Activated CD4-positive, alpha-beta T cell treated with anti-CD3 and anti-CD28 coated beads for 24 hours (primary cell): ENCODE results near the gene MRC2.

Source experiments
- DNase-seq, 2 donors: peaks; one replicate each; pipeline ENCODE4 v3.0.0-alpha.2; 2020; ENCODE audit warnings: low read depth in 2 of 2

The MRC2 gene

DNA sequence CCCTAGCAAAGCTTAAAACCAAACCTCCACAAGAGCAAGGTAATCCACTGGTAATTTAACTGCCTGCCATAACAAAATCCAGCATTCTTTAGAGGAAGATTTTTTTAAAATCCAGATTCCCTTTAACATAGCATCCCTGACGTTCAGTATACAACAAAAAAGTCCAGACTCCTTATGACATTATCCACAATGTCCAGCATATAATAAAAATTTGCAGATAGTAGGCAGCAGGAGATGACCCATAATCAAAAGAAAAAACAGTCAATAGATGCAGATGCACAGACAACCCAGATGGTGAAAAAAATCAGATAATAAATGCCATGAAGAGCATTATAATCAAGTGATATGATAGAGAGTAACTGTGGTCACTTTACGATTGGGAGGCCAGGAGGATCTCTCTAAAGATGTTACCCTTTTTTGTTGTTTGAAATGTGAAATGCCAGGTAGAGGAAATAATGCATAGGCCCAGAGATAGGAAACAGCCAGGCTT lies 33.2 kb downstream of the MRC2 start:
- DNase-seq: no peak

DNA sequence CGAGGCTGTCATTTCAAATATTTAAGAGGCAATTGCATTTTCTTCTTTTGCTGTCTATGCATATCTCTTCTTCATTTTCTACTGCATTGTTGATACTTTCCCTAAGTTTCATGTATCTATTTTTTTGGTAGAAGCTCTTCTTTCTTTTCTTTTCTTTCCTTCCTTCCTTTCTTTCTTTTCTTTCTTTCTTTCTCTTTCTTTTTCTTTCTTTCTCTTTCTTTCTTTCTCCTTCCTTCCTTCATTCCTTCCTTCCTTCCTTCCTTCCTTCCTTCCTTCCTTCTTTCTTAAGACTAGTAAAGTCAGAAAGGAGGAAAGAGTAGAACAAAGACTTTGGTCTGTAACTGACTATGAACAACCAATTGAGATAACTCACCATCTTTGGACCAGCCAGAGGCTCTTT lies 33.9 kb downstream of the MRC2 start:
- no peak for DNase-seq

DNA sequence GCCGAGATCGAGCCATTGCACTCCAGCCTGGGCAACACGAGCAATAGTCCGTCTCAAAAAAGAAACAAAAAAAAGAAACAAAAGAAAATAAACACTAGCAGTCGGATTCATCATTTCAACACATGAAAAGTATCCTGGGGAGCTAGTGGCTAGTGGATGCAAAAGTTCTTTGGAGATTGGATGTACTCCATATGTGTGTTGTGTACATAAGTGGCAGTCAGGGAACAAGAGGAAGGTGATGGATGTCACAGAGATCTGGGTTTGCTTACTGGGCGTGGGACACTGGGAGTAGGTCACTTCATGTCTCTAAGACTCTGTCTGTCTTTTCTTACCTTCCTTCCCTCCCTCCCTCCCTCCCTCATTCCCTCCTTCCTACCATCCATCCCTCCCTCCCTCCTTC lies 35.4 kb downstream of the MRC2 start:
- DNase-seq: no peak

DNA sequence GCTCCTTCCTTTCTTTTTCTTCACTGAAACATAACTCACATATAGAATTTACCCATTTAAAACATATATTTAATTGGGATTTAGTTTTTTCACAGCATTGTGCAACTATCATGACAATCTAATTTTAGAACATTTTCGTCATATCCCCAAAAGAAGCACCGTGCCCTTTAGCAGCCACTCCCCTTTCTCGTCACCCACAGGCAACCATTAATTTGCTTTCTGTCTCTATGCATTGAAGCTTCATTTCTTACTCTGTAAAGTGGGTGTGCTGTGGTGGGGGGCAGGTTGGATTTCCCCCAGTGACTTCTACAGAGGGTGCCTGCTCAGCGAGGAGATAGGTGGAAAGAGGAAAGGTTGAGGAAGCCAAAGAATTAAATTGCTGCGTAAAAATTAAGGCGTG lies 35.8 kb downstream of the MRC2 start:
- DNase-seq: no peak

DNA sequence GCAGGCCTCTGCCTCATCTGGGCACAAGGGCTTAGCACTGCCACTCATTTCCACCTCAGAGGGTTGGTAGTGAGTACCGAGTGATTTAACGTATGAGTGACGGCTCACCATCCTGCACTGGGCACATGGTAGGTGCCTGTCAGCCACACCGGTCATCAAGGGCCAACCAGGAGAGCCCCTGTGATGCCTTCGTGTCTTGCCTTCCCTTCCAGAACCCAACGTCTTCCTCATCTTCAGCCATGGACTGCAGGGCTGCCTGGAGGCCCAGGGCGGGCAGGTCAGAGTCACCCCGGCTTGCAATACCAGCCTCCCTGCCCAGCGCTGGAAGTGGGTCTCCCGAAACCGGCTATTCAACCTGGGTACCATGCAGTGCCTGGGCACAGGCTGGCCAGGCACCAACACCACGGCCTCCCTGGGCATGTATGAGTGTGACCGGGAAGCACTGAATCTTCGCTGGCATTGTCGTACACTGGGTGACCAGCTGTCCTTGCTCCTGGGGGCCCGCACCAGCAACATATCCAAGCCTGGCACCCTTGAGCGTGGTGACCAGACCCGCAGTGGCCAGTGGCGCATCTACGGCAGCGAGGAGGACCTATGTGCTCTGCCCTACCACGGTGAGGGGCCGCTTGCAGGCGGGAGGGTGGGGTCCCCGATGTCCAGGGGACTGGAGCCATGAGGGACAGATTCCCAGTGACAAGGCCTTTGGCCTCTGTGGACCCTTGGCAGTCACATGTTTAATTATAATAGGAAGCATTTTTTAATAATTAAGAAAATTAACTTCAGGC lies 37.1 kb downstream of the MRC2 start:
- DNase-seq: no peak

DNA sequence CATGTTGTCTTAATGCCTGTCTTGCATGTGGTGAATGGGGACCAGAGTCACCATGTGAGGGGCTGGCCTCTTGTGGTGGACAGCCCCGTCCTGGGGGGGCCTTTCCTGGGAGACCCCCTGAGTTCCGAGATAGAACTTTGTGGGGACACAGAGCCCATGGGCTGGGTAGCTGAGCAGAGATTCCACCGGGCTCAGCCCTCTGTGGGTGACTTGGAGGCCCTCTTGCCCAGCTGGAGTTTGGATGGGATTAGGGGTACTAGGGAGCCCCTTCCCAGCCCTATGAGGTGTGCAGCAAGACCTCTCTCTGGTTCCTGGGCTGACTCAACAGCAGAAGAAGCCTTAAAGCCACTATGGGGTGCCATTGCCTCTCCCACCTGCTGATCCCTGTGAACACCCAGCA lies 38.1 kb downstream of the MRC2 start:
- DNase-seq: no peak

DNA sequence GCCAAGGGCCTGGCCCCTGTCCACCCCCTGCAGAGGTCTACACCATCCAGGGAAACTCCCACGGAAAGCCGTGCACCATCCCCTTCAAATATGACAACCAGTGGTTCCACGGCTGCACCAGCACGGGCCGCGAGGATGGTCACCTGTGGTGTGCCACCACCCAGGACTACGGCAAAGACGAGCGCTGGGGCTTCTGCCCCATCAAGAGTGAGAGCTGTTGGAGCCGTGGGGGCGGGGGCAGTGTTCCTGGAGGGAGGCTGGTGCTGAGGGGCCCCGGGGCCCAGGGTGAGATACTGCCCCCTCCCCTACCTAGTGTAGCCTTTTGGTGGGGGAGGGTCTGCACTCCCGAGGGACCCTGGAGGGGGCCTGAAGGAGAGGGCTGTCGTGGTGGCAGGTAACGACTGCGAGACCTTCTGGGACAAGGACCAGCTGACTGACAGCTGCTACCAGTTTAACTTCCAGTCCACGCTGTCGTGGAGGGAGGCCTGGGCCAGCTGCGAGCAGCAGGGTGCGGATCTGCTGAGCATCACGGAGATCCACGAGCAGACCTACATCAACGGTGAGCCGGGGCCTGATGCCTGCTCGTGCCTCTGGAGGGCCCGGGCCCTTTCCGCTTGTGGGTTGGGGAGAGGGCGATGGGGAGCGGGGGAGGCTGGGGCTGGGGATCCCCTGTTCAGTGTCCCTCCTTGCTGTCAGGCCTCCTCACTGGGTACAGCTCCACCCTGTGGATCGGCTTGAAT lies 38.8 kb downstream of the MRC2 start:
- DNase-seq: no peak

DNA sequence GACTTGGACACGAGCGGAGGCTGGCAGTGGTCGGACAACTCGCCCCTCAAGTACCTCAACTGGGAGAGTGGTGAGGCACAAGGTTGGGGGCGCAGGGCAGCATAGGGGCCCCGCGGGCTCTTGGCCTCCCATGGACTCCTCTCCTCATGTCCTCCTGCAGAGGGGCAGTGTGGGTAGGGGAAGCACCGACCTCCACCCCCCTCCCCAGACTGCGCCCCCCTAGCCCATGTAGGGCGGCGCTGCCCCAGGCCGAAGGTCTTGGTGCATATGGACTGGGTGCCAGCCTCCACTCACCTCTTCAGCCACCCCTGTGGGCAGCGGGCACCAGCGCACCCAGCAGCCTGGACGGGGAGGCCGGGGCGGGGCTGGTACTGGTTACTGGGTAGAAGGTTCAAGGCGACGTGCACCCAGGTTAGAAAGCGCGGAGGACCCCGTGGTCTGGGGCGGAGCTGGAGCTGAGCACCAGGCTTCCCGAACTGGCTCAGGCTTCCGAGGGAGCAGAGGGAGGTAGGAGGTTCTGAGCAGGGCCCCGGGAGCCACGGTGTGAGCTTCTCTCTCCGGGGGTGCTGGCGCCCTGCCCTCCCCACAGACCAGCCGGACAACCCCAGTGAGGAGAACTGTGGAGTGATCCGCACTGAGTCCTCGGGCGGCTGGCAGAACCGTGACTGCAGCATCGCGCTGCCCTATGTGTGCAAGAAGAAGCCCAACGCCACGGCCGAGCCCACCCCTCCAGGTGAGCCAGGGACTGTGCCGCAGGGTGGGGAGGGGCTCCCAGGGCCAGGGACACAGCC lies 39.5 kb downstream of the MRC2 start:
- no peak for DNase-seq

DNA sequence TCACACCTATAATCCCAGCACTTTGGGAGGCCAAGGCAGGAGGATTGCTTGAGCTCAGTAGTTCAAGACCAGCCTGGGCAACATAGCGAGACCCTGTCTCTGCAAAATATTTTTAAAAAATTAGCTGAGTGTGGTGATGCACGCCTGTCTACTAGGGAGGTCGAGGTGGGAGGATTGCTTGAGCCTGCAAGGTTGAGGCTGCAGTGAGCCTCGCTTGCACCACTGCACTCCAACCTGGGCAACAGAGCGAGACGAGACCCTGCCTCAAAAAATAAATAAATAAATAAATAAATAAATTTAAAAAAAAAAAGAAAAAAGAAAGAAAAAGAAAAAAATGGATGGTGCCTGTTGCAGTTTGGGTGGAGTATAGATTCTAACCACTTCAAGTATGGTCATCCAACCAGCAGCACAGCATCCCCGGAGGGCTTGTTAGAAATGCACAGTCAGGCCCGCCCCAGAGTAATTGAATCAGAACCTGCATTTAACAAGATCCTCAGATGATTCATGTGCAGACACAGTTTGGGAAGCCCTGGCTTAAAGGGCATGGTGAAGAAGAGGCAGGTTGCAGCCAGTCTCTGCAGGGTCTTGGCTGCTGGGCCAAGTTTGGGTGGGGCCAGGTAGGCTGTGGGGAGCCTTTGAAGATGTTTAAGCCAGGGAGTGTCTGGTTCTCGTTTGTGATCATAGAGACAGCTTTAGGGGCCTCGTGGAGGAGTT lies 40.8 kb downstream of the MRC2 start:
- DNase-seq: no peak

DNA sequence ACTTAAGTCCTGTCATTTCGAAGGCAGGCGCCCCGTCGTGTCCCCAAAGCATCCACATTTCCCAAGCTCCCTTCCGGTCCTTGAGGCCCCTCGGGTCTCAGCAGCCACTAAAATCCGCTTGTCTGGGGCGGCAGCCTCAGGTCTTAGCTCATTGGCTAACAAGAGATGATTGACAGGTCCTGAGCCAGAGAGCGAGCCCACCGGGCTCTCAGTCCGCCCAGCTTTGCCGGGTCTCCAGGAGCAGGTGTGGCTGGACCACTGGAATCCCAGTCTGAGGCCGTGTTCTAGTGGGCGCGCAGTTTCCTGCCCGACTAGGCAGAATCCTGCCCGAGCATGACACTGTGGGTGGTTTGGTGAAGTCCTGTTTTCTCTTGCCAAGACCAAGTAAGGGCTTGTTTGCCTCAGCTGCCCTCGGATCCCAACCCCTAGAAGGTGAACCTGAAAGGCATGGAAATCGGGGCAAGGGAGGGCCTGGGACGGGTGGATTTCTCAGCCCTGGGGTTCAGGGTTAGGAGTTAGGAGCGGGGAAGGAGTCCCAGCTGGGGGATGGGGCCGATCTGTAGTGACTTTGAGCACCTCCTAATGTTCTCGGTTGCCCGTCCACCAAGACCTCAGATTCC lies 42.8 kb downstream of the MRC2 start:
- no peak for DNase-seq

DNA sequence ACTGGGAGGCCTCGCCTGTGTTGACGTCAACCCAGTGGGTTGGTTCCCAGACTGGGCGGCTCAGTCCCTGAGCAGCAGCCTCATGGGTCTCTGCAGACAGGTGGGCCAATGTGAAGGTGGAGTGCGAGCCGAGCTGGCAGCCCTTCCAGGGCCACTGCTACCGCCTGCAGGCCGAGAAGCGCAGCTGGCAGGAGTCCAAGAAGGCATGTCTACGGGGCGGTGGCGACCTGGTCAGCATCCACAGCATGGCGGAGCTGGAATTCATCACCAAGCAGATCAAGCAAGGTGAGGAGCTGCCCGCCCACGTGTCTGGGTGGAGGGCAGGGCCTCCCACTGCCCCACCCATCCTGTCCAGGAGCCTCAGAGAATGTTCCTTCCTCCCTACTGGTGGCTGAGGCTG lies 44.1 kb downstream of the MRC2 start:
- no peak for DNase-seq

DNA sequence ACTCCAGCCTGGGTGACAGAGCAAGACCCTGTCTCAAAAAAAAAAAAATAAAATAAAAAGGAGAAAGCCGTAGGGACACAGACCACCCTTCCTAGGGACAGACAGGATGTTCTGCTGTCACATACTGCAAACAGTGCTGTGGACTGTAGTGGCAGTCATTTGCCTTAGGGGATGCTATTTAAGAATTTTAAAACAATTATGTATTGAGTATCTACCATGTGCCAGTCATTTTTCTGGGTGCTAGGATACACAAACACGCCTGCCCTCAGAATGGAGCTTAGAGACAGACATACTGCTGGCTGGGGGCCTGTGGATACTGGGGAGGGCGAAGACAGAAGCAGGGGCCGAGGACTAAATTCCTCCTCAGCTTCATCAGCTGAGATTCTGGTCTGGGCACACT lies 45.5 kb downstream of the MRC2 start:
- no peak for DNase-seq

DNA sequence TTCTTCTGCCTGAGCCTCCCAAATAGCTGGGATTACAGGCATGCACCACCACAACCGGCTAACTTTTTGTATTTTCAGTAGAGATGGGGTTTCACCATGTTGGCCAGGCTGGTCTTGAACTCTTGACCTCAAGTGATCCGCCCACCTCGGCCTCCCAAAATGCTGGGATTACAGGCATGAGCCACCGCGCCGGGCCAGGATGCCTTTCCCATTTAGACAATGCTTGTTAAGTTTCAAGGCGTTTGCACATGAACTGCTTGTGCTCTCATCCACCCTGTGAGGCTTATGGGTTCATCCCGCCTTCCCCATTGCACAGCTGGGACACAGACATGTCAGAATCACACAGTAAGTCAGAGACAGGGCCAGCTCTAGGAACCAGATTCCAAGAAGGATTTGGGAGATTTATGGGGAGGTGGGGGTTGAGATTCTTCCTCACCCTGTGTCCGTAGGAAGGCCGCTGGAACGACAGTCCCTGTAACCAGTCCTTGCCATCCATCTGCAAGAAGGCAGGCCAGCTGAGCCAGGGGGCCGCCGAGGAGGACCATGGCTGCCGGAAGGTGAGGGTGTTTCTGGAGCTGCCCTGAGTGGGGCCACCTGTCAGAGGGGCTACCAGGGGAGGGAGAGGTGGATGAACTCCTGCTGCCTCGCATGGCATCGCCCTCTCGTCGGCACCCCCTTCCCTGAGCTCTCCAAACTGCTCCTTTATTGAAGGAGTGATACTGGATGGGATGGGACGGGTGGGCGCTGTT lies 46.3 kb downstream of the MRC2 start:
- DNase-seq: no peak

DNA sequence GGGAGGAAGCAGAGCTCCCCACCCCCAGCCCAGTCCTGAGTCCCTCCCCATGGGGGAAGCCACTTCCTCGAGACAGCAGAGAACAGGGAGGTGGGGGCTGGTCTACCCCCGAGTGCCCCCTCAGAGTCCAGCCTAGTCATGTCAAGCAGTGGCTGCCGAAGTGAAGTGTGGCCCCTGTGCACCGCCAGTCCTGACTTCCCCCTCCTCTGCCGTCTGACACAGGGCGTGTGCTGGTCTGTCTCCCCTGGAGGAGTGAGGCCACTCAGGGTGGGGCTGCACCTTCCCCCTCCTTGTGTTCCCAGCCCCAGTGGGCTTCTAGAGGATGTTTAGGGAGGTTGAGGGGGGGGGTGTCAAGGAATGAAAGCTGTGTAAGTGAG lies 46.9 kb downstream of the MRC2 start:
- DNase-seq: no peak

DNA sequence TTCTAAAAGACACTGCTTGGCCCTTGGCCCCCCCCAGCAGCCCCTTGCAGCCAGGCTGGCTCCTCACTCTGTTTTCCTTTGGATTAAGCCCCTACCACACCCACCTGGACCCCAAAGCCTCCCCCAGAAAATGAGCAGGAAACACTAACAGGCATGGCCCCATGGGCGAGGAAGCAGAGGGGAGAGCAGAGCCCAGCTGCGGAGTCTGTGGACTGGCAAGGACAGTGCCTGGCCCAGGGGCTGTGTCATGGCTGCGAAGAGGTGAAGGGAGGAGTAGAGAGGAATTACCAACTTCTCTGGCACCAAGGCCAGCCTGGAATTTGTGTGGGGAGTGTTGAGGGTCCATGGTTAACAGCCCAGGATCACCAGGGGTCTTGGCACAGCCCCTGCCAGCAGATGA lies 47.4 kb downstream of the MRC2 start:
- DNase-seq: no peak

DNA sequence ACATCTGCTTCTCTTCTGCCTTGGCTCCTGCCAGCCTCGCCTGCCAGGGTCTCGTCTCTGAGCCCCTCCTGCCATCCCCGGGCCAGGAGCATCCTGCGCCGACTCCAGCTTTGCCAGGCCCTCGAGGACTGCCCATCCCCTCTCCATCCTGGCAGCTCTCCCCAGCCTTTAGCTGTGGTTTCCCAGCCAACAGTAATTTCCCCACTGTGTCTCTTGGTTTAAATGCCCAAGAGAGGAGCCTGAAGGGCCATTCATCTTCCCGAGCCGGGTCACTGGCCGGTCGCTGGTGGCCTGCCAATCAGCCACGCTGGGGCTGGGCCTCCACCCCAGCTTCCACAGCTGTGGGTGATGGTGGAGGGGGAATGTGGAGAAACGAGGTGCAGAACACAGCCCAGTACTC lies 47.8 kb downstream of the MRC2 start:
- DNase-seq: no peak

DNA sequence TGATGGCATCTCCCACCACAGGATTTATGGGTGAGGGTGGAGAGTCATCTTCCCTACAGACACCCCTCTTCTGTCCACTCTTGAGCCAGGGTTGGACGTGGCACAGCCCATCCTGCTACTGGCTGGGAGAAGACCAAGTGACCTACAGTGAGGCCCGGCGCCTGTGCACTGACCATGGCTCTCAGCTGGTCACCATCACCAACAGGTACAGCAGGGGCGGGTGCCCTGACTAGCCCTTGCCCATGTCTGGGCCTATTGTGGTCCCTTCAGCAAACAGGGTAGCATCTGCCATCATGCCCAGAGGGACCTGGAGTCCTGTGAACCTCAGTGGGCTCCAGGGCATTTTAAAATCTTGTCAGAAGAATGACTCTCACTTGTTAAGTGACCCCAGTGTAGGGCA lies 48.2 kb downstream of the MRC2 start:
- no peak for DNase-seq

DNA sequence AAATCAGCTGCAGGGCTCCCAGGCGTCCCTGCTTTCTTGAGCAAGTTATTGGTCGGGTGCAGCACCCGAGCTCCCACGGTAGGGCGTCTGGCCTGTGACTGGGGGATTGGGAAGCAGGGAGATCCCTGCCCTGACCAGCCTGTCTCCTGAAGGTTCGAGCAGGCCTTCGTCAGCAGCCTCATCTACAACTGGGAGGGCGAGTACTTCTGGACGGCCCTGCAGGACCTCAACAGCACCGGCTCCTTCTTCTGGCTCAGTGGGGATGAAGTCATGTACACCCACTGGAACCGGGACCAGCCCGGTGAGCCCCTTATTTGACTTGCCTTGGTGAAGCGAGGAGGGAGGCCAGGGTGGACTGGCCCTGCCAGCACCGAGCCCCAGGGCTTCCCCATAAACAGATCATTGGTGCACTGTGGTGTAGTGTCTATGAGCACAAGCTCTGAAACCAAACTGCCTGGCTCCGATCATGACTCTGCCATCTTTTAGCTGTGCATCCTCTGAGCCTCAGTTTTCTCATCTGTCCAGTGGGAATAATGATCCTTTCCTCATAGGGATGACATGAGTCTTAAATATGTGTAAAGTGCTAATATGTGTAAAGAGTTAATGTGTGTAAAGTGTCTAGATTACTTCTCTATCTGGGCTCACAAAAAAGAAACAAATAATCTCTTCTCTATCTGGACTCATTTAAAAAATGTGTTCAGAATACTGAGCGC lies 48.9 kb downstream of the MRC2 start:
- no peak for DNase-seq

DNA sequence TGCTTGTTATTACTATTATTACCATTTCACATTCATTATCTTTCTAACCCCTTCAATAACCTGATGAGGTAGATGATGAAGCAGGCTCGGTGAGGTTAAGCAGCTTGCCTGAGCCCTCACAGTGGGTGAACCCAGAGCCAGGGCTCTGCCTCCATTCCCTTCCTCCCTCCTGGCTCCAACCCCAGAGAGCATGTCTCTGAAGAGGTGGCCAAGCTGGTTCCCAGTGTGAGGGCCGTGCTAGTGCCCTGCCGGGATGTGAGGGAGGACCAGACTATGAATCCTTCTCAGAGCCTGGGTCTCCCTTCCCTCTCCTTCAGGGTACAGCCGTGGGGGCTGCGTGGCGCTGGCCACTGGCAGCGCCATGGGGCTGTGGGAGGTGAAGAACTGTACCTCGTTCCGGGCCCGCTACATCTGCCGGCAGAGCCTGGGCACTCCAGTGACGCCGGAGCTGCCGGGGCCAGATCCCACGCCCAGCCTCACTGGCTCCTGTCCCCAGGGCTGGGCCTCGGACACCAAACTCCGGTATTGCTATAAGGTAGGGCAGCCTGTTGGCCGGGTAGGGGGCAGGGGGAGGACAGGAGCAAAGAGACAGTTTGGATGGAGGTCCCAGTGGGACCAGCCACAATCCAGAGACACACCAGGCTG lies 49.6 kb downstream of the MRC2 start:
- no peak for DNase-seq
